Keratinocyte (primary cell): ENCODE data around the gene RPL38. TPM values are rescaled to one million over a fixed set of nuclear protein-coding genes. Genes with fewer than 3 reads are reported as not detected.

ENCODE experiments used
- DNase-seq: peaks from one replicate; pipeline ENCODE4 v3.0.0-alpha.2; 2011; ENCODE audit warnings: low read depth, missing footprints, low spot score
- FAIRE-seq: peaks from 2 replicates; lab custom pipeline; 2011; peaks lifted over from hg19 to GRCh38; lab: Jason Lieb, UNC
- H2AFZ ChIP-seq: 2 replicates; pipeline ENCODE4 v1.6.0; 2012; ENCODE audit warnings: low read length, control low read depth, inconsistent platforms; ENCODE audit not compliant: control insufficient read depth
- H3K27ac ChIP-seq: 2 replicates; pipeline ENCODE4 v1.5.1; 2011; ENCODE audit warnings: low read length; ENCODE audit not compliant: control insufficient read depth, insufficient read depth
- H3K27me3 ChIP-seq: 3 replicates; pipeline ENCODE4 v1.6.0; 2011; ENCODE audit warnings: low read length; ENCODE audit not compliant: control insufficient read depth, insufficient read depth; ENCODE audit errors: extremely low read depth
- H3K36me3 ChIP-seq, 2 experiments: 2 replicates in 1 of 2; 3 replicates in 1 of 2; pipeline ENCODE4 v1.5.1; 2011; ENCODE audit warnings: low read length in 2 of 2, mild to moderate bottlenecking in 1 of 2; ENCODE audit not compliant: control insufficient read depth in 2 of 2, insufficient read depth in 2 of 2; ENCODE audit errors: extremely low read depth in 1 of 2
- H3K4me1 ChIP-seq: 3 replicates; pipeline ENCODE4 v1.5.1; 2011; ENCODE audit warnings: low read length; ENCODE audit not compliant: control insufficient read depth, insufficient read depth; ENCODE audit errors: extremely low read depth
- H3K4me2 ChIP-seq: 3 replicates; pipeline ENCODE4 v1.6.0; 2011; ENCODE audit warnings: low read depth, low read length; ENCODE audit not compliant: control insufficient read depth, insufficient read depth; ENCODE audit errors: extremely low read depth
- H3K4me3 ChIP-seq, 3 experiments: fragments of 200-600 bp in 1 of 3; sonication (generic) in 1 of 3; 2 replicates in 2 of 3; 3 replicates in 1 of 3; pipeline ENCODE4 v1.5.1; 2011 to 2016; ENCODE audit warnings: low read length in 3 of 3, mild to moderate bottlenecking in 3 of 3, control low read depth in 2 of 3, inconsistent platforms in 1 of 3, low read depth in 1 of 3, mixed read lengths in 1 of 3, mixed run types in 1 of 3, moderate library complexity in 1 of 3; ENCODE audit not compliant: control insufficient read depth in 2 of 3, insufficient read depth in 2 of 3; ENCODE audit errors: extremely low read depth in 1 of 3
- H3K79me2 ChIP-seq: 2 replicates; pipeline ENCODE4 v1.6.0; 2012; ENCODE audit warnings: low read length; ENCODE audit not compliant: control insufficient read depth, insufficient read depth
- H3K9ac ChIP-seq: 3 replicates; pipeline ENCODE4 v1.6.0; 2011; ENCODE audit warnings: low read length; ENCODE audit not compliant: control insufficient read depth, insufficient read depth; ENCODE audit errors: extremely low read depth
- H3K9me1 ChIP-seq: 3 replicates; pipeline ENCODE4 v1.6.0; 2011; ENCODE audit warnings: low read length; ENCODE audit not compliant: control insufficient read depth, insufficient read depth; ENCODE audit errors: extremely low read depth
- H3K9me3 ChIP-seq: 2 replicates; pipeline ENCODE4 v1.5.1; 2012; ENCODE audit warnings: low read depth, low read length; ENCODE audit not compliant: control insufficient read depth
- H4K20me1 ChIP-seq: 3 replicates; pipeline ENCODE4 v1.6.0; 2011; ENCODE audit warnings: low read length; ENCODE audit not compliant: control insufficient read depth, insufficient read depth; ENCODE audit errors: extremely low read depth
- CTCF ChIP-seq, 3 experiments: IDR thresholded peaks in 1 of 3; conservative IDR thresholded peaks in 1 of 3; optimal IDR thresholded peaks in 1 of 3; 2 replicates in 2 of 3; 3 replicates in 1 of 3; pipeline versions ENCODE3 to v1.5.1; 2011; ENCODE audit warnings: low read length in 3 of 3, mild to moderate bottlenecking in 3 of 3, moderate library complexity in 2 of 3, control low read depth in 1 of 3, inconsistent platforms in 1 of 3; ENCODE audit not compliant: insufficient read depth in 2 of 3; ENCODE audit errors: extremely low read depth in 1 of 3
- EZH2 ChIP-seq: IDR thresholded peaks from one replicate; pipeline ENCODE4 v1.6.1; 2012; ENCODE audit warnings: inconsistent platforms, mild to moderate bottlenecking, low read length, moderate library complexity
- dilution Hi-C: fragments of 300-500 bp; cut with MboI; formaldehyde crosslinking; loops from one replicate; pipeline ENCODE4 v1.7.0; 2020; ENCODE audit warnings: low sequenced_read_pairs; ENCODE audit not compliant: extremely low pct_ligation_motif_present
- polyA plus RNA-seq, 5 experiments: library from polyadenylated mRNA; depleted of rRNA in 3 of 5; stranded (reverse) in 3 of 5; stranded (forward) in 1 of 5; unstranded in 1 of 5; fragments of >200 nt; gene quantifications; 1 replicate in 1 of 5; 2 replicates in 3 of 5; 3 replicates in 1 of 5; pipeline versions ENCODE4 v1.2.1 to v1.2.3, GENCODE V29; 2011 to 2012; ENCODE audit warnings: missing spikeins in 2 of 5, low read depth in 1 of 5, low replicate concordance in 1 of 5

Gene RPL38
- polyA plus RNA-seq, 1 donor (not counting 4 experiments of a cell fraction or from before 2014, with no cell fraction given) = 1,779 TPM

GRCh38 chr17:74251051-74251450 is 47.6 kb downstream of the RPL38 start:
- Histone ChIP-seq H3K4me2 (no peak overlapping the region), H3K9me1 (no peaks in the 10 kb centered on the region), H3K79me2 (no peaks in the 10 kb centered on the region), H2AFZ (no peak overlapping the region), H4K20me1 (no peaks in the 10 kb centered on the region), H3K4me1 (no peaks in the 10 kb centered on the region), H3K9ac (no peak overlapping the region), H3K4me3 (no peak overlapping the region), H3K36me3 (no peaks in the 10 kb centered on the region), H3K27ac (no peak overlapping the region), H3K9me3 (no peaks in the 10 kb centered on the region), H3K27me3 (peaks cover 2% of the 10 kb centered on the region)
- dilution Hi-C loops = no loop called here
- TF ChIP-seq CTCF (optimal IDR thresholded peaks at IDR 0.05 in 1 of 3, IDR thresholded peaks at IDR 0.05 in 1 of 3, conservative IDR thresholded peaks at IDR 0.05 in 1 of 3; ENCODE audit: extremely low read depth in 1 of 3, insufficient read depth in 2 of 3, low read length in 3 of 3) (no peak), EZH2 (no peak)
- DNase-seq (no peak), FAIRE-seq (no peak)

- H2AFZ ChIP-seq = no peak overlapping the region
- dilution Hi-C loops = no loop called here
- no peak overlapping the region for H3K9ac ChIP-seq
- no peak for DNase-seq
- H3K36me3 ChIP-seq = no peaks in the 10 kb centered on the region
- no peaks in the 10 kb centered on the region for H3K9me1 ChIP-seq
- no peak overlapping the region for H3K27ac ChIP-seq
- no peaks in the 10 kb centered on the region for H3K4me1 ChIP-seq
- H4K20me1 ChIP-seq = no peaks in the 10 kb centered on the region
- FAIRE-seq = no peak
- TF ChIP-seq EZH2 (no peak), CTCF (optimal IDR thresholded peaks at IDR 0.05 in 1 of 3, IDR thresholded peaks at IDR 0.05 in 1 of 3, conservative IDR thresholded peaks at IDR 0.05 in 1 of 3; ENCODE audit: extremely low read depth in 1 of 3, insufficient read depth in 2 of 3, low read length in 3 of 3) (no peak)
- no peaks in the 10 kb centered on the region for H3K79me2 ChIP-seq
- peaks cover 2% of the 10 kb centered on the region for H3K27me3 ChIP-seq
- no peaks in the 10 kb centered on the region for H3K9me3 ChIP-seq
- H3K4me2 ChIP-seq = no peak overlapping the region
- no peak overlapping the region for H3K4me3 ChIP-seq
Measured at GRCh38 chr17:74251569-74251968, 48.1 kb downstream of the RPL38 start.
